ENCODE data around the gene C10orf62. TPM values are rescaled to one million over a fixed set of nuclear protein-coding genes. Genes with fewer than 3 reads are reported as not detected.
A peak's percentile ranks its signal among the peaks of the same experiment; 100 is the strongest.

C10orf62 gene
- total RNA-seq, 3 donors from 2014 or later: not detected

DNA sequence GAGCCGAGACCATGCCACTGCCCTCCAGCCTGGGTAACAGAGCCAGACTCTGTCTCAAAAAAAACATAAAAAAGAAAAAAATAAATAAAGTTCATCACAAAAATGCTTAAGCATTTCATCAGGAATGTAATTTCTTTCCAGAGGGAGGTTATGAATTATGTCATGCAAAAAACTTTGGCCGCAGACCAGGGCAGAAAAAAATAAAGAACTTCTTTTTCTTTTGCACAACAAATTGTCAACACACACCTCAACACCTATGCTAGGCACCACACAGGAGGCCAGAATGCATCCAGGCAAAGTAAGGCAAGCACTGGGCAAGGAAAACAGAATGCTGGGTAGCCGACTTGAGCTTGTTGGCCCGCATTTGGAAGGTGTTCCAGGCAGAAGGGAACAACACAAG lies 3.9 kb downstream of the C10orf62 start:
- TF ChIP-seq, protein P1, sequence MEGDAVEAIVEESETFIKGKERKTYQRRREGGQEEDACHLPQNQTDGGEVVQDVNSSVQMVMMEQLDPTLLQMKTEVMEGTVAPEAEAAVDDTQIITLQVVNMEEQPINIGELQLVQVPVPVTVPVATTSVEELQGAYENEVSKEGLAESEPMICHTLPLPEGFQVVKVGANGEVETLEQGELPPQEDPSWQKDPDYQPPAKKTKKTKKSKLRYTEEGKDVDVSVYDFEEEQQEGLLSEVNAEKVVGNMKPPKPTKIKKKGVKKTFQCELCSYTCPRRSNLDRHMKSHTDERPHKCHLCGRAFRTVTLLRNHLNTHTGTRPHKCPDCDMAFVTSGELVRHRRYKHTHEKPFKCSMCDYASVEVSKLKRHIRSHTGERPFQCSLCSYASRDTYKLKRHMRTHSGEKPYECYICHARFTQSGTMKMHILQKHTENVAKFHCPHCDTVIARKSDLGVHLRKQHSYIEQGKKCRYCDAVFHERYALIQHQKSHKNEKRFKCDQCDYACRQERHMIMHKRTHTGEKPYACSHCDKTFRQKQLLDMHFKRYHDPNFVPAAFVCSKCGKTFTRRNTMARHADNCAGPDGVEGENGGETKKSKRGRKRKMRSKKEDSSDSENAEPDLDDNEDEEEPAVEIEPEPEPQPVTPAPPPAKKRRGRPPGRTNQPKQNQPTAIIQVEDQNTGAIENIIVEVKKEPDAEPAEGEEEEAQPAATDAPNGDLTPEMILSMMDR (IDR thresholded peaks at IDR 0.05): no peak
- no peaks in the 10 kb centered on the region for H3K9me3 ChIP-seq
- intact Hi-C loops (cut with DNase I, micrococcal nuclease): no loop called here
- no peaks in the 10 kb centered on the region for H3K4me1 ChIP-seq (ENCODE audit: low read depth)
- H3K36me3 ChIP-seq (ENCODE audit: low read depth): no peaks in the 10 kb centered on the region
- no peak for DNase-seq
- H3K4me3 ChIP-seq: no peak overlapping the region
- no peak for ATAC-seq

DNA sequence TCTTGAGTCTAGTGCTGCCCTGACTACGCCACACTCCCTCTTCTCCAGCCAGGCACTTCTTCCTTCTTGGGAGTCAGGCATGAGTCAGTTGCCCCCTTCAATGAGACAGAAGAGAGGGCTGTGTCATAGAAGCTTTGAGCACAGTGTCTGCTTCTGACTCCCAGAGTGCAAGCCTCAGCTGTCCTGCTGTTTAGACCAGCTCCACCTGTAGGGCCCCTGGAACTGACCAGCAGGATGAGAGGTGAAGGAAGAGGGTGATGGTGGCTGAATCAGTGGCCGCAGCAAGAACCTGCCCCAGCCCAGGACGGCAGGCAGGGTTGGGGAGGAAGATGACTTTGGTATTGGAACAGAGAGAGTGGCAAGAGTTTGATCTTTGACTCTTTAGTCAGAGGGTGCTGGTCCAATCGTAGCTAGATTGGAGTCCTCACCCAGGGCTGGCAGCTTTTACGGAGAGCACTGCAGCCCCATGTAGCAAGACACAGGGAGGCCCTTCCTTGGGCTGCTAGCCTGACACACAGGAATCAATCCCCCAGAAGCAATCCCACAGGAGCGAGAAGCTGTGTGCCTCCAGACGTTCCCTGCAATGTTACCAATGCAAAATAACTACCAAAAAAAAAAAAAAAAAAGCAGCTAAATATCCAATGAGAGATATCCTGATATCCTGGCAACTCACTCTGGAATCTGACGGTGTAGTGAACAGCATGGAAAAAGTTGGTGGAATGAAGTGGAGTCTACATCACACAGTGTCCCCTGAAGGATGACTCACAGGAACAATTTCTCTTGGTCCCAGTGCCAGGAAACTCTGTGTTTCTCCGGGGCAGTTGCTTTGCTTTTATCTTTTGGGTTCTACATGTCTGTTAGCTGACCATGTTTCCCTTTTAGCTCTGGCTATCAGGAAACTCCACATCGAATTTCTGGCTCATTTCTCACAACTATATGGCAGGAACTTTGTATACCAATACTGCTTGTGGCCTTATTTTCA lies 6.9 kb downstream of the C10orf62 start:
- ATAC-seq (peak; percentile 35), DNase-seq (no peak)
- Histone ChIP-seq H3K36me3 (ENCODE audit: low read depth) (no peaks in the 10 kb centered on the region), H3K9me3 (no peaks in the 10 kb centered on the region), H3K4me1 (ENCODE audit: low read depth) (no peaks in the 10 kb centered on the region), H3K4me3 (no peak overlapping the region)
- intact Hi-C loops (cut with DNase I, micrococcal nuclease): no loop called here
- TF ChIP-seq, protein P1 (IDR thresholded peaks at IDR 0.05): no peak

DNA sequence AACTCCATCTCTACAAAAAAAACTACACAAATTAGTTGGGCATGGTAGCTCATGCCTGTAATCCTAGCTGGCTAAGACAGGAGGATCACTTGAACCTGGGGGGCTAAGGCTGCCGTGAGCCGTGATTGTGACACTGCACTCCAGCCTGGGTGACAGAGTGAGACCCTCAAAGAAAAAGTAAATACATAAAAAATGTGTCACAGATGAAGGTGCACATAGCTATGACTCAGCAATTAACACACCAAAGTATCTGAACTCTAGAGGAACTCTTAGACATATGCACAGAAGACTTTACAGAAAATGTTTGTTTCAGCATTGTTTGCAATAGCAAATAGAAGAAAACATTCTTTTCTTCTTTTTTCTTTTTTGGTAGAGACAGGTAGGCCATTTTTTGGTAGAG lies 8.3 kb downstream of the C10orf62 start:
- intact Hi-C loops (cut with DNase I, micrococcal nuclease): no loop called here
- ATAC-seq (no peak), DNase-seq (no peak)
- Histone ChIP-seq H3K9me3 (no peaks in the 10 kb centered on the region), H3K4me1 (ENCODE audit: low read depth) (no peaks in the 10 kb centered on the region), H3K4me3 (no peak overlapping the region), H3K36me3 (ENCODE audit: low read depth) (no peaks in the 10 kb centered on the region)
- TF ChIP-seq, protein P1 (IDR thresholded peaks at IDR 0.05): no peak

DNA sequence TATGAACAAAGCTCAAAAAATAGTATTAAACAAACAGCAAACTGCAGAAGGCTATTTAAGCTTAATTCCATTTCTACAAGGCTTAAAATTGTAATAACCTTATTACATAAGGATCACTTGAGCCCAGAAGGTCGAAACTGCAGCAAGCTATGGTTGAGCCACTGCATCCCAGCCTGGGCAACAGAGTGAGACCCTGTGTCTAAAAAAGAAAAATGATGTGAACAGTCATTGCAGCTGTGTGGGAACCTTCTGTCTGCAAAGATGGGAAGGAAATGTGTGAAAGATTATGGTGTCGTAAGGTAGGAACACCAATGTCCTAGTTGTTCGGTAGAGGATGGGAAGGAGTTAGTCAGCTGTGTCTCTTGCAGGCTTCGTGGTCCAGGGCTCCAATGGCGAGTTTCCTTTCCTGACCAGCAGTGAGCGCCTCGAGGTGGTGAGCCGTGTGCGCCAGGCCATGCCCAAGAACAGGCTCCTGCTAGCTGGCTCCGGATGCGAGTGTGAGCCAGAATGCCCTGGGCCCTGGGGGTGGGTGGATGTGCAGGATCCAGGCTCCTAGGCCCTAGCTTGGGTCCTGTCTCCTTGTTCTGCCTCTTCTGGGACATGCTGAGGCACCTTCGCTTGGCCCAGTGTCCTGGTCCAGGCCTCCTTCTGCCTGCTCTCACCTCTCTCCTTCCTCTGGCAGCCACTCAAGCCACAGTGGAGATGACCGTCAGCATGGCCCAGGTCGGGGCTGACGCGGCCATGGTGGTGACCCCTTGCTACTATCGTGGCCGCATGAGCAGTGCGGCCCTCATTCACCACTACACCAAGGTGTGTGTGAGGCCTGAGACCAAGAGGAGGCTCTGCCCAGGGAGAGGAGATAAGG lies 9.1 kb downstream of the C10orf62 start:
- ATAC-seq (no peak), DNase-seq (no peak)
- Histone ChIP-seq H3K9me3 (no peaks in the 10 kb centered on the region), H3K4me1 (ENCODE audit: low read depth) (no peaks in the 10 kb centered on the region), H3K4me3 (no peak overlapping the region), H3K36me3 (ENCODE audit: low read depth) (no peaks in the 10 kb centered on the region)
- TF ChIP-seq, protein P1 (IDR thresholded peaks at IDR 0.05): no peak
- intact Hi-C loops (cut with DNase I, micrococcal nuclease): no loop called here

DNA sequence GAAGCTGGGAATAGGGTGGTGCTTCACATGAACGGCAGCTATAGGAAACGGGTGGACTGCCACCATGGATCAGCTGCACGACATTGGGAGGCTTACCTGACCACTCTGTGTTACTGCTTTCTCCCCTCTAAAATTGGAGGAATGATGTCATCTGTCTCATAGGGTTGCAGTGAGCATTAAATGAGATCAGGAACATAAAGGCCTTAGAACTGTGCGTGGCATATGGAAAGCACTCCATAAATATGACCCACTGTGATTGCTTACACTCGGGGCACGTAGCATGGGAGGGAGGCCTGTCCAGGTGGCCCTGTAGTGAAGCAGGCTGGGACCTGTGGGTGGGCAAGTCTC lies 9.7 kb downstream of the C10orf62 start:
- no peaks in the 10 kb centered on the region for H3K4me1 ChIP-seq (ENCODE audit: low read depth)
- H3K4me3 ChIP-seq: no peak overlapping the region
- no peaks in the 10 kb centered on the region for H3K9me3 ChIP-seq
- TF ChIP-seq, protein P1 (IDR thresholded peaks at IDR 0.05): no peak
- intact Hi-C loops (cut with DNase I, micrococcal nuclease): no loop called here
- DNase-seq: no peak
- no peak for ATAC-seq
- no peaks in the 10 kb centered on the region for H3K36me3 ChIP-seq (ENCODE audit: low read depth)
